Calu3 (cell line): ENCODE results near the gene ARHGEF12. TPM values are rescaled to one million over a fixed set of nuclear protein-coding genes. Genes with fewer than 3 reads are reported as not detected.

Experiments used
- BruUV-seq: library from RNA; stranded (reverse); fragments of 400-500 nt; replicated peaks from 2 replicates; lab custom pipeline; 2021; lab: Mats Ljungman, UMichigan
- CTCF ChIA-PET: fragments of 300-600 bp; sonication (Branson Sonifier 250); formaldehyde crosslinking; loops from one replicate; lab custom pipeline; 2022; ENCODE audit warnings: antibody characterized with exemption; lab: Charles Lee
- DNase-seq: peaks from one replicate; pipeline ENCODE4 v3.0.0; 2022
- H3K27ac Mint-ChIP-seq: one replicate; pipeline ENCODE4 v1.8.0; 2022; ENCODE audit warnings: mixed read lengths; ENCODE audit not compliant: unreplicated experiment
- H3K27me3 Mint-ChIP-seq: one replicate; pipeline ENCODE4 v1.8.0; 2022; ENCODE audit warnings: mixed read lengths; ENCODE audit not compliant: unreplicated experiment
- H3K36me3 Mint-ChIP-seq: one replicate; pipeline ENCODE4 v1.8.0; 2022; ENCODE audit warnings: mild to moderate bottlenecking, moderate library complexity, mixed read lengths; ENCODE audit not compliant: insufficient read depth, unreplicated experiment
- H3K4me1 Mint-ChIP-seq: one replicate; pipeline ENCODE4 v1.8.0; 2022; ENCODE audit warnings: mild to moderate bottlenecking, low read depth, mixed read lengths; ENCODE audit not compliant: unreplicated experiment
- H3K4me3 Mint-ChIP-seq: one replicate; pipeline ENCODE4 v1.8.0; 2022; ENCODE audit warnings: mild to moderate bottlenecking, low read depth, moderate library complexity, mixed read lengths; ENCODE audit not compliant: unreplicated experiment
- H3K9me3 Mint-ChIP-seq: one replicate; pipeline ENCODE4 v1.8.0; 2022; ENCODE audit warnings: low read depth, mixed read lengths; ENCODE audit not compliant: unreplicated experiment
- CTCF ChIP-seq: fragments of 200-600 bp; IDR thresholded peaks from one replicate; pipeline ENCODE4 v1.8.0; 2022; ENCODE audit warnings: antibody characterized with exemption; ENCODE audit not compliant: unreplicated experiment
- intact Hi-C: fragments of 100-400 bp; cut with micrococcal nuclease; formaldehyde crosslinking; loops from one replicate; pipeline ENCODE4 v1.10.0; 2022; ENCODE audit not compliant: unreplicated experiment
- total RNA-seq: library from RNA; stranded (reverse); gene quantifications from 2 replicates; pipeline ENCODE4 v1.2.3, GENCODE V29; 2022

The ARHGEF12 gene
- total RNA-seq, 1 experiment from 2014 or later = 50.0 TPM

GRCh38 chr11:120536797-120537169 lies 200.6 kb downstream of the ARHGEF12 start:
- intact Hi-C loops = no loop called here
- BruUV-seq = no TSS peak
- Mint-ChIP-seq H3K27ac (no peak overlapping the region), H3K4me3 (no peak overlapping the region), H3K9me3 (no peaks in the 10 kb centered on the region), H3K4me1 (peaks cover 9% of the 10 kb centered on the region), H3K36me3 (no peaks in the 10 kb centered on the region), H3K27me3 (peaks cover 66% of the 10 kb centered on the region)
- TF ChIP-seq CTCF = no peak
- CTCF ChIA-PET = no interaction called here
- DNase-seq = no peak

- Mint-ChIP-seq H3K27me3 (peaks cover 54% of the 10 kb centered on the region), H3K9me3 (no peaks in the 10 kb centered on the region), H3K4me1 (peaks cover 1% of the 10 kb centered on the region)
These were observed 201.8 kb downstream of the ARHGEF12 start for GRCh38 chr11:120537996-120538395.

GRCh38 chr11:120538707-120539106 lies 202.5 kb downstream of the ARHGEF12 start:
- no peak overlapping the region for H3K27ac Mint-ChIP-seq
- no peak for TF ChIP-seq CTCF
- no peaks in the 10 kb centered on the region for H3K4me1 Mint-ChIP-seq
- no peaks in the 10 kb centered on the region for H3K9me3 Mint-ChIP-seq
- CTCF ChIA-PET = no interaction called here
- DNase-seq = no peak
- intact Hi-C loops = no loop called here
- no peak overlapping the region for H3K4me3 Mint-ChIP-seq
- H3K36me3 Mint-ChIP-seq = no peaks in the 10 kb centered on the region
- no TSS peak for BruUV-seq
- H3K27me3 Mint-ChIP-seq = peaks cover 47% of the 10 kb centered on the region

More at GRCh38 chr11:120537996-120538395, 201.8 kb downstream of the ARHGEF12 start:
- H3K36me3 Mint-ChIP-seq = no peaks in the 10 kb centered on the region
- TF ChIP-seq CTCF = no peak
- no peak overlapping the region for H3K4me3 Mint-ChIP-seq
- BruUV-seq = no TSS peak
- H3K27ac Mint-ChIP-seq = no peak overlapping the region
- intact Hi-C loops = no loop called here
- CTCF ChIA-PET = no interaction called here
- DNase-seq = no peak

Other genes with a start within 250 kb of the ARHGEF12 start
- 2.1 and 3.3 TPM in 2 replicates for gene TRIM29, start 198.3 kb upstream of the ARHGEF12 start, total RNA-seq
- gene OAF, start 125.4 kb upstream of the ARHGEF12 start, total RNA-seq = 11.3 and 11.6 TPM in 2 replicates
- 2.6 and 3.3 TPM in 2 replicates for gene POU2F3, start 96.3 kb upstream of the ARHGEF12 start, total RNA-seq
- gene TLCD5, start 11.1 kb upstream of the ARHGEF12 start, total RNA-seq = 4.9 and 5.9 TPM in 2 replicates
- gene GRIK4, start 175.3 kb downstream of the ARHGEF12 start, total RNA-seq = 0.12 TPM in 1 of 2 replicates, not detected in the other